ENCODE data around the gene DNPH1.

The DNPH1 gene

DNA sequence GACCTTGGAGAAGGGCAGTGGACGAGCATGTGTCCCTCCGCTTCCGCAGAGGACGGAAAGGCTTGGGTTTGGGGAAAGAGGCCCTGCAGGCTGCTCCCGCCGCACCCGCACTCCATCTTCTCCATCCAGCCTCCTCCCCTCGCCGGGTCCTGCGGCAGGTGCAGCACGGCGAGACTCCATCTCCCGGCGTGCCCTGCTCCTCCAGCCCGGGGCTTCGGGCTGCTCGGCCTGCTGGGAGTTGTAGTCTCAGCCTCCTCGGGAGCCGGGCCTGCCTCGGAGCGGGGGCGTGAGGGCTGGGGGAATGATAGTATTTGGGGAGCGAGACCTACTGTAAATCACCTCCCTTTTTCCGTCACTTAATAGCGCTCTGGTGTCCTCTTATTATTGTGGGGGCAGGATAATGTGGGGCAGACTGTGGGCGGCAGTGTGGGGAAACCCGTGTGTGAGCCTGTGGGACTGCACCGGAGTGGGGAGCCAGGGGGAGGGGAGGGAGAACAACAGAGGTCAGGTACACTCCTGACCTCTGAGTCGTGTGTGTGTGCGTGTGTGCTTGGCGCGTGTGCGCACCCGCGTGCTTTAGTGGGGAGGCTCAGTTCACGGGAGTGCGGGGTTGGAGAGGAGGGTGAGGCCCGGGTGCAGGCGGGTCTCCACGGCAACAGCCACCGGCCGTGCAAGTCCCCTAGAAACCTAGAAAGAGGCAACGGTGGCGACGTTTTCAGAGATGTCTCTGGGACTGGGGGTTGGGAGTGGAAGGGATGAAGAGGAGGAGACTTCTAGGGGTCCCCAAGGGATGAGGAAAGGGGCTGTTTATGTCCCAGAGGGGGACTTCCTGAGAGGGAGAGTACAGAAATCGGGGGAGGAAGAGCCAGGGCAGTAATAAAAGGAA lies 18.1 kb upstream of the DNPH1 start:
- H3K27ac ChIP-seq = no peak overlapping the region
- no peak for DNase-seq (ENCODE audit: low read depth, low spot score)

DNA sequence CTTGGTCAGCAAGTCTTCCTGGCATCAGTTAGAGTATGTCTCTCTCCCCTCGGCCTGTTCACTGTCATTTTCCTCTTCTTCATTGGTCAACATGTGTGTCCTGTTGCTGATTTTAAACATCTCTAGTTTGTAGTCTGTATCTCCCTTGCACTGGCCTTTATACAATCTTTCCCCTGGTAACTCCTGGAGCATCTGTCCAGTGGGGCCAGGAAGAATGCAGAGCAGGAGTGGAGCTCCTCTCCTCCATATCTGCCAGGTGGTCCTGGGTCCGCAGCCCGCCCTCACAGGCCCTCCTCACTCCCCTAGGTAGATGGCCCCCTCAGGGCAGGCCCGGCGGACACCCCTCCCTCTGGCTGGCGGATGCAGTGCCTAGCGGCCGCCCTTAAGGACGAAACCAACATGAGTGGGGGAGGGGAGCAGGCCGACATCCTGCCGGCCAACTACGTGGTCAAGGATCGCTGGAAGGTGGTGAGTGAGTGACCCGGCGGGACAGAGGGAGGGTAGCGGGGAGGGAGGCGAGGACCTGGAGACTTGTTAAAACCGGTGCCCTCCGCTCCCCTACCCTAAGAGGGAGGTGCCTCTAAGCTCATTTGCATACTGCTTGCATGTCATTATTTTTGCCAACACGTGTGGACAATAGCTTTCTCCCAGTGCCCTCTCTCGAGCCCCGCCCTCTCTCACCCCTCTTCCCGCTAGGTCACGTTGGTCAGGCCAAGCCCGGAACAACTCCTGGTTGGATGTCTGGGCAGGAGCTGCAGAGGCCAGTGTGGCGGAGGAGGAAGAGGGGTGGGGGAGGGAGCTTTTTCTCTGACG lies 17.2 kb upstream of the DNPH1 start:
- no peak for DNase-seq (ENCODE audit: low read depth, low spot score)
- H3K27ac ChIP-seq = no peak overlapping the region

DNA sequence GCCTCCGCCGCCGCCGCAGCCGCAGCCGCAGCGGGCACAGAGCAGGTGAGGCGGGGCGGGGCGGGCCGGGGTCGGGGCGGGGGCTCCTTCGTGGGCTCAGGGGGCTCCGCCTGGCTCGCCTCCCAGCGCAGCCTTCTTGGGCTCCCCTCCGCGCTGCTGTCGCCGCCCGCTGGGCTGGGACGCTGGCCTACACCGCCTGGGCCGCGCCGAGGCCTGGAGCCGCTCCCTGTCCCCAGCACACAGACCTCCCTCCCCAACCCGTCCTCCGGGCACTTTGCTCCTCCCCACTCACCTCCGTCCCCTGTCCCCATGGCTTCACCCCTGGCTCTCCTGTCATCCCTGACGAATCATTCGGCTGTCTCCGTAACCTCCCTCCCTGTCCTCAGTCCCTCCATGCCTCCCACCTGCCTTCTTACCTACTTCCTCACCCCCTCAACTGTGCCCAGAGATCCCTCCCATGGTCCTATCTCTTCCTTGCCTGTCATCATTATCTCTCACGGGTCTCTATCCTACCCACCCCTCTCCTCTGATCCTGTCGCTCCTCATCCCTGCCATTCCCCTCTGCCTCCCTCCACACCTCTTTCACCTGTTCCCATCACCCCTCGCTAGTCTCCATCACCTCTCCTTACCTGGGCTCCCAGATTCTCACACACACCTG lies 14.5 kb upstream of the DNPH1 start:
- H3K27ac ChIP-seq = no peak overlapping the region
- DNase-seq (ENCODE audit: low read depth, low spot score) = no peak

DNA sequence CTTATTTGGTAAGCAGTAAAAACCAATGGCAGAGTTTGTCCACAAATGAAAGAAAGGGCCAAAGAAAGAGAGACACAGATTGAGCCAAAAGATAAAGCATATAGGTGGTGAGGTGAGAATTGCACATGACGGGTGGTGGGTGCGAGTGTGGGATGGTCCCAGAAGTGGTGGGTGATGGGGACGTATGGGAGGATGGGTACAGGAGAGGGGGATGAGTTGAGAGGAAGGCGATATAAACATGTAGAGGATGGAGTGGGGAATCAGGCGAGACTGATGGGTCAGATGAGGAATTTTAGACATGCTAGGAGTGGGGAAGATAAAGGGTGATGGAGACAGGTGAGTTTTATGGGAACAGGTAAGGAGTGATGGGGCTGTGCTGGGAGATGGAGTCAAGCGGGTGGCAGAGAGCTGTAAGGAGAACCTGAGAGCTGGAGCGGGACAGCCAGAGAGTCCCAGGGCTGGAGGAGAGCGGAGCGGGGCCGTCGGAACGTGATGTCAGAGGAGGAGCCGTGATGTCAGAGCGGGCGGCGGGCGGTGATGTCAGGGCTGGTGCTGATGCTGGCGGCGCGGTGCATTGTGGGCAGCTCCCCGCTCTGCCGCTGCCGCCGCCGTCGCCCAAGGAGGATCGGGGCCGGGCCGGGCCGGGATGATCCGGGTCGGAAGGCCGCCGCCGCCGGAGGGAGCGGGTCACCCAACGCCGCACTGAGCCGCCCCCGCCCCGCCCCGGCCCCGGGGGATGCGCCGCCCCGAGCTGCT lies 13.8 kb upstream of the DNPH1 start, which contains the start of gene TTBK1:
Gene TTBK1, plus strand, starts transcription at position 574 of the 756 bp plus-strand sequence. CDS start 3,180 bp downstream, outside the sequence.
- no peak within 1 kb of the TSS for H3K27ac ChIP-seq
- no peak for DNase-seq (ENCODE audit: low read depth, low spot score)

DNA sequence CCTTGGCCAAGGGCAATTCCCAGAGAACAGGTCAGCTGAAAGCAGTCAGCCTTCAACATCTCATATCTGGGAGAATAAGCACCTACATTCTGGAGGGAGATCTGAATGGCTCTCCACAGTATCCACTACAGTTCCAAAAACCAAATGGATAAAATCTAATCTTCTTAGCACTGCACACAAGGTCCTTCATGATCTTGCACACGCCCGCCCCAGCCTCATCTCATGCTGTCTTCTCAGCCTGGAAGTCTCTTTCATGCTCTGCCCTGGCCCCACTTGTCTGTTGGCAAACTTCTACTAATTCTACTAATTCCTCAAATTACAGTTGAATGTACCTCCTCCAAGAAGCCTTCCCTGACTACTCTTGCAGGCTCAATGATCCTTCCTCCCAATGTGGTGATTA lies 12.2 kb upstream of the DNPH1 start:
- DNase-seq (ENCODE audit: low read depth, low spot score) = no peak
- H3K27ac ChIP-seq = no peak overlapping the region

DNA sequence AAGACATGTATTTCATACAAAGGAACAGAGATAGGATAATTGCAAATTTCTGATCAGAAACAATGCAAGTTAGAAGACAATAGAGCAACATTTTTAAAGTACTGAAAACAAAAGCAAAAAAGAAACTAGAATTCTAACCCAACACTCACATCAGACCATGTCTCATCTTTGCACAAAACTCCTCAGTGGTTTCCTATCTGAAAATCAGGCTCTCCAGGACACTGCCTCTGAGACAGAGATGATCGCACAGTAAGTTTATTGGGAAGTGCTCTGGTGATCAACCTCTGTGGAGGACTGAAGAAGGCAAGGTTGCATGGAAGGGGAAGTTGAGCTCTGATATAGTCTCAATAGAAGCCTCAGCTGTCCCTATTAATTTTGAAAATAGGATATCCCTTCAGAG lies 11.7 kb upstream of the DNPH1 start:
- H3K27ac ChIP-seq = no peak overlapping the region
- no peak for DNase-seq (ENCODE audit: low read depth, low spot score)

DNA sequence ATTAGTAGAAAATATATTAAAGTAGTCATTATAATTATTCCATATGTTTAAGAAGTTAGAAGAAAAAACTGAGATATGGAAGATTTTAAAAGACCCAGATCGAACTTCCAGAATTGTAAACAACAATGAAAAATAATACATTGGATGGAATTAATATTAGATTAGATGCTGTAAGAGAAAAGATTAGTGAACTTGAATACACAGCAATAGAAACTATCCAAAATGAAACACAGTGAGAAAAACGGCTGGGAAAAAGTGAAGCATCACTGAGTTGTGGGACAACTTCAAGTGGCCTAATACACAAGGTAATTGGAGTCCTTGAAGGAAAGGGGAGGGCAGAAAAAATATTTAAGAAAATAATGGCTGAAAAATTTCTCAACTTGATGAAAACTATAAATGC lies 9.8 kb upstream of the DNPH1 start:
- no peak for DNase-seq (ENCODE audit: low read depth, low spot score)
- H3K27ac ChIP-seq = no peak overlapping the region

DNA sequence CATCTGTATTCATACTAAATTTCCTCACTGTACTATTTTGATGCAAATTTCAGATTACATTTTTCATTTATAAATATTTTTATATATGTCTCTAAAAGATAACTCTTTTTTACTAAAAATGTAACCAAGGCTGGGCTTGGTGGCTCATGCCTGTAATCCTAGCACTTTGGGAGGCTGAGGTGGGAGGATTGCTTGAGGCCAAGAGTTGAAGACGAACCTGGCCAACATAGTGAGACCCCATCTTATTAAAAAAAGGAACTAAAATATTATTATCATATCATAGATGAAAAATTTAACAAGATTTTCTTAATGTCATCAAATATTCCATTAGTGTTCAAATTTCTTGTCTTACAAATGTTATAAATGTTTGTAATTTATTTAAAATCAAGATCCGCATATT lies 6.6 kb upstream of the DNPH1 start:
- no peak overlapping the region for H3K27ac ChIP-seq
- no peak for DNase-seq (ENCODE audit: low read depth, low spot score)

DNA sequence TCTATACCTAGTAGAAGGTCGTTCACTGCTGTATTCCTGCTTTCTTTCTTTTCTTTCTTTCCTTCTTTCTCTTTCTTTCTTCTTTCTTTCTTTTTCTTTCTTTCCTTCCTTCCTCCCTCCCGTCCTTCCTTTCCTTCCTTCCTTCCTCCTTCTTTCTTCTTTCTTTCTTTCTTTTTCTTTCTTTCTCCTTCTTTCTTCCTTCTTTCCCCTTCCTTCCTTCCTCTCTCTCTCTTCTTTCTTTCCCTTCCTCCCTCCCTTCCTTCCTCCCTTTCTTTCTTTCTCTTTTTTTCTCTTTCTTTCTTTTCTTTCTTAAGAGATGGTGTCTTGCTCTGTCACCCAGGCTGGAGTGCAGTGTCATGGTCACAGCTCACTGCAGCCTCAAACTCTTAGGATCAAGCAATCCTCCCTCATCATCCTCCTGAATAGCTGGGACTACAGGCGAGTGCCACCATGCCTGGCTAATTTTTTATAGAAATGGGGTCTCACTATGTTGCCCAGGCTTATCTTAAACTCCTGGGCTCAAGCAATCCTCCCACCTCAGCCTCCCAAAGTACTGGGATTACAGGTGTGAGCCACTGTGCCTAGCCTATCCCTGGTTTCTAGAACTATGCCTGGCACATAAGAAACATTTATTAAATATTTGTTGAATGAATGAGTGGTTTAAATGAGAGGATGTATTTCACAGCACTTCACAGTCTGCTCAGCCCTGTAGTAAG lies 2.6 kb upstream of the DNPH1 start:
- no peak for DNase-seq (ENCODE audit: low read depth, low spot score)
- no peak overlapping the region for H3K27ac ChIP-seq

DNA sequence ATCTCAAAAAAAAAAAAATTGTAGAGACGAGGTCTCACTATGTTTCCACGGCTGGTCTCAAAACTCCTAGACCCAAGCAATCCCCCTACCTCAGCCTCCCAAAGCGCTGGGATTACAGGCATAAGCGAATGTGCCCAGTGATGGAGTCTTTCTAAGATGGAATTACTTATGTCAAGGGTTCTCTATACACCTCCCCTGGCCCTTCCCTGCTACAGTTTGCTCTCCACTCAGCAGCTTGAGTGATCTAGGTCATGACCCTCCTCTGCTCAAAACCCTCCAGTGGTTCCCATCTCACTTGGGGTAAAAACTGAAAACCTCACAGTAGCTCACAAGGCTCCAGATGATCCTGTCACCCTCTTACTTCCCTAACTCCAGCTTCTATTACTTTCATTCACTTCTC lies 1.8 kb upstream of the DNPH1 start:
- DNase-seq (ENCODE audit: low read depth, low spot score) = no peak

DNA sequence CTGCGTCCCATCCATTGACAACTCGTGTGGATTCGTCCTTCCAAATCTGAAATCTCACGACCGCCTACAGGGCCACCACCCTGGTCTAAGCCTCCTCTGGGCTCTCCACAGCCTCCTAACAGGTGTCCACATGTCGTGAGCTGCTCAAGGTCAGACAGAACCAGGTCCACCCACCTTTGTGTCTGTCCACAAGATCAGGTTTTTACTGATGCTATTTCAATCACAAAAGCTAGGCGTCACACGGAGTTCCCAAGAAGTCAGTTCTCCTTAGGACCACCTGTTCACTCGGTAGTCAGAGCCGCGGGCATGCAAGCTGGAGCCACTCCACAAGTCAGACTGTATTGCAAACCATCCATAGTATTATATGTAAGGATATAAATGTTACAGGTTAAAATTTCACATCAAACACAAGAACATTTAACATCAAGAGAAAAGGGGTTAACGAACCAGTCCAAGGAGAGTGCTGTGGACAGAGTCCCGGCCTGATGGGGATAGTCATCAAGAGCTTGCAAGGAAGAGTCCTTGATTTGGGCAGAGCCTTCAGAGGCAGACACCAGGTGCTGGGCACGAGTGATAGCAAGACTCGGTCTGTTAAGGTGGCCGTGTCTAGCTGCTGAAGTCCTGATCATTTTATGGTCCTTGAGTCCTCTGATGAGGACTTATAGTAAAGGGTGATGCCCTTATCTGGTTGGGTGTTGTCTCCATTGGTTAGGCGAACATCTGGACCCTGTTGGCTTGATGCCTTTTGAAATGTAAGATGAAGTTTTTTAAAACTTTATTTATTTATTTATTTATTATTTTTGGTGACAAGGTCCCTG lies 731 bp upstream of the DNPH1 start:
- no peak for DNase-seq (ENCODE audit: low read depth, low spot score)
- no peak overlapping the region for H3K27ac ChIP-seq

More for the DNA sequence above, 1.8 kb upstream of the DNPH1 start:
- no peak overlapping the region for H3K27ac ChIP-seq

DNA sequence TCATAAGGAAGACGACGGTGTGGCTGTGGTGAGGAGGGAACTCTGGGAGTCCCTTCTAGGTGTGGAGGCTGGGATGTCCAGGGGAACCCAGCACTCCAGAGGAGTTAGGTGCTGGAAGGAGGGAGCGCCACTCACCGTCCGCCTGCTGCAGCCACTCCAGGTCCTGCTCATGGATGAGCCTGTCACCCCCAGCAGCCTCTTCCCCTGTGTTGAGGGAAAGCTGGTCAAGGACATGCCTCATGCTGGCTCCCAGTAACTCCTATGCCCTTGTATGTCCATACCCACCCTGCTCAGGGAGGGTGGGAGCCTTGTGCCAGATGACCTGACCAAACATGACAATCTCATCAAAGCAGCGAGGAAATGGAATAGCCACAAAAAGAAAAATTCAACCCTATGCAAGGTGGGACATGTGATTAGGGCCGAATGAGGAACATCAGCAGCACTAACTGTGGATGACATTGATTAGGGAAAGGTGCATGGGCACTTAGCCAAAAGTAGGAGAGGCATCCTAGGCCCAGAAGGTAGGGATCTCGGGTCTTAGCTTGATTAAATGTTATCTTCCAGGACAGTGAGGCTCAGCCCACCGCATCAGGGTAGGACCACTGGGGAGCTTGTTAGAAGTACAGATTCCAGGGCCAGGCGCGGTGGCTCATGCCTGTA lies 3.0 kb downstream of the DNPH1 start:
- no peak overlapping the region for H3K27ac ChIP-seq
- DNase-seq (ENCODE audit: low read depth, low spot score) = no peak

DNA sequence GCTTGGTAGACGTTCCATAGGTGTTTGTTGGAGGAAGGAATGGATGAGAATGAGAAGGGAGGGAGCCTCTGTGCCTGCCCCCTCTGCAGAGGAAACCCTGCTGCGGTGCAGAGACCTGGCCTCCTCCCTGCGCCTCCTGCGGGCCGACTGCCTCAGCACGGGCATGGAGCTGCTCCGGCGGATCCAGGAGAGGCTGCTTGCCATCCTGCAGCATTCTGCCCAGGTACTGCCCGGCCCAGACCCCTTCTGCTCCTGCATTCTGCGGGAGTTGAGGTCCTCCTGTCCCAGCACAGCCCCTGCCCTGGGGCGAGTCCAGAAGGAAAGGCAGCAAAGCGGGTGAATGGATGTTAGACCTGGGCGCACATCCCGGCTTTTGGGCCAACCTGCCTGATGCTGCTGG lies 6.1 kb downstream of the DNPH1 start:
- DNase-seq (ENCODE audit: low read depth, low spot score) = no peak
- H3K27ac ChIP-seq = no peak overlapping the region

DNA sequence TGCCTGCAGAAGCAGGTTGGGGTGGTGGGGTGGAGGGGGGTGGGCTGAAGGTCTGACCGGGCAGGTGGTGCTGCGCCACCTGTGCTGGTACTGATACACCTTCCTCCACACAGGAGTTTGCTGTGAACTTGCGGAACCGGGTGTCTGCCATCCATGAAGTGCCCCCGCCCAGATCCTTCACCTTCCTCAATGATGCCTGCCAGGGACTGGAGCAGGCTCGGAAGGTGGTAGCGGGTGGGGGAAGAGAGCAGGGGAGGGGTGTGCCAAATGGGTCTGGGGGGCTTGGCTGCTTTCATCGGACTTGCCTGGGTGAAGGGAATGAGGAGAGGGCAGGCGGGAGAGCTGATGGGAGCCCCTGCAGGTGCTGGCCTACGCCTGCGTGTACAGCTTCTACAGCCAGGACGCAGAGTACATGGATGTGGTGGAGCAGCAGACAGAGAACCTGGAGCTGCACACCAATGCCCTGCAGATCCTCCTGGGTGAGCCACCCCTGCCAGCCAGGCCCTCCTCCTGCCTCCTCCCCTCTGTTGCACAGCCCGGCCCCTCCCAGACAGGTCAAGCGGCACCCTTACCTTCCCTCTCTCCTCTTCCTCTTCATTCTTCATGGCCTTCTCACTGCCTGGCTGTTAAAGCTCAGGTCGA lies 6.7 kb downstream of the DNPH1 start:
- no peak for DNase-seq (ENCODE audit: low read depth, low spot score)
- H3K27ac ChIP-seq = no peak overlapping the region

DNA sequence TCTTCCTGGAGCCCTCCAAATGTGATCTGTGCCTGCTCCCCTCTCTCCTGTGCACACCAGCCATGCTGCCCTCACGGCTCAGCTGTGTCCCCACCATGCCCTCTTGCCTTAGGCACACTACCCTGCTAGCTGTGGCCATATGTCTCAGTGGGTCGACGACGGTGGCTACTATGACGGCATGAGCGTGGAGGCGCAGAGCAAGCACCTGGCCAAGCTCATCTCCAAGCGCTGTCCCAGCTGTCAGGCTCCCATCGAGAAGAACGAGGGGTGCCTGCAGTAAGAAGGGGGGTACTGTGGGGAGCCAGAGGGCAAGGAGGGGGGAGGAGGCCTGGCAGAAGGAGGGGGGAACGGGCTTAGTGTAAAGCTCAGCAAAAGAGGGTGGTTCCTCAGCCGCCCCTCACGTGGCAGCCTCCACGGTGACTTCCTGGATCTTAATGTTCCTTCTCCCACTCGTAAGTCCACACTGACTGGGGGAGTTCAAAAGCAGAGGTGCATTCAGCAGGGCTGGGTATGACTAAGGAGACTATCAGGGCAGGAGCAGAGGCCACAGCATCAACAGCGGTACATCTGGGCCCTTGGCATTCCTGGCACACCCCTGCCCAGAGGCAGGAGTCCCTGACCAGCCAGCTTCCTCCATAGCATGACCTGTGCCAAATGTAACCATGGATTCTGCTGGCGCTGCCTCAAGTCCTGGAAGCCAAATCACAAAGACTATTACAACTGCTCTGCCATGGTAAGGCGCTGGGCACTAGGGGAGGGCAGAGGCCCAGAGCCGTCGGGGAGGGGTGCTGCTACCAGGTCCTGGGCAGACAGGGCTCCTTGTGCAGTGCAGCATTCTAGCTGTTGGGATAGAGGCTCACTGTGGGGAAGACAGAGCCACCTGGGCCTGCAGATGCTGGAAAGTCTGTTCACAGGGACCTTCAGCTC lies 8.0 kb downstream of the DNPH1 start:
- DNase-seq (ENCODE audit: low read depth, low spot score) = no peak
- no peak overlapping the region for H3K27ac ChIP-seq

DNA sequence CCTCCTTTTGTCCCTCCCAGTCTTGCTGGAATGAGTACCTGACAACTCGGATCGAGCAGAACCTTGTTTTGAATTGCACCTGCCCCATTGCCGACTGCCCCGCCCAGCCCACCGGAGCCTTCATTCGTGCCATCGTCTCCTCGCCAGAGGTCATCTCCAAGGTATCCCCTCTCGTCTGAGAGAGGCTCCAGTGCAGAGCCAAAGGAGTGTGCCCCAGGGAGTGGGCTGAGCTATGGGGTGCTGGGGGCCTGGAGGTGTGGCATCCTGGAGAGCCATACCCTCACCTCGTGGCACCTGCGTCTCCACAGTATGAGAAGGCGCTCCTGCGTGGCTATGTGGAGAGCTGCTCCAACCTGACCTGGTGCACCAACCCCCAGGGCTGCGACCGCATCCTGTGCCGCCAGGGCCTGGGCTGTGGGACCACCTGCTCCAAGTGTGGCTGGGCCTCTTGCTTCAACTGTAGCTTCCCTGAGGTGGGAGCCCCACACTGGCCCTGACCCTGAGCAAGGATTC lies 8.8 kb downstream of the DNPH1 start:
- H3K27ac ChIP-seq = no peak overlapping the region
- no peak for DNase-seq (ENCODE audit: low read depth, low spot score)

Measured in epithelial cell of prostate (primary cell).